ENCODE data around the gene MINDY4. TPM values are rescaled to one million over a fixed set of nuclear protein-coding genes. Genes with fewer than 3 reads are reported as not detected.

The MINDY4 gene
- total RNA-seq, 1 donor from 2014 or later = 20.1 TPM

DNA sequence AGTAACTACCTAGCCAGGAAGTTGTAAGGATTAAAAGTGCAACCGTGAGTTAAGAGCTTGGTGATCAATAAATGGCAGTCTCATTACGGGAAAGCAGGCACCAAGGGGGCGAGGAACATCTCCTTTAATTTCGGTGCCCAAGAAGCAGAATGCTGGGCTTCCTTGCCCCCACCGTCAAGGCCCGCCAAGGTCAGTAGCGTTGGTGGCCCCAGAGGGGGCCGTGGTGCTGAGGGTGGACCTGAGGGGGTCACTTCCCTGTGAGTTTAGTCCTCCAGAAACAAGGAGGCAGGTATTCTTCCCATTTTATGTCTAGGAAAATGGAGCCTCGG lies 408 bp upstream of the MINDY4 start:
- TF ChIP-seq, protein P1, sequence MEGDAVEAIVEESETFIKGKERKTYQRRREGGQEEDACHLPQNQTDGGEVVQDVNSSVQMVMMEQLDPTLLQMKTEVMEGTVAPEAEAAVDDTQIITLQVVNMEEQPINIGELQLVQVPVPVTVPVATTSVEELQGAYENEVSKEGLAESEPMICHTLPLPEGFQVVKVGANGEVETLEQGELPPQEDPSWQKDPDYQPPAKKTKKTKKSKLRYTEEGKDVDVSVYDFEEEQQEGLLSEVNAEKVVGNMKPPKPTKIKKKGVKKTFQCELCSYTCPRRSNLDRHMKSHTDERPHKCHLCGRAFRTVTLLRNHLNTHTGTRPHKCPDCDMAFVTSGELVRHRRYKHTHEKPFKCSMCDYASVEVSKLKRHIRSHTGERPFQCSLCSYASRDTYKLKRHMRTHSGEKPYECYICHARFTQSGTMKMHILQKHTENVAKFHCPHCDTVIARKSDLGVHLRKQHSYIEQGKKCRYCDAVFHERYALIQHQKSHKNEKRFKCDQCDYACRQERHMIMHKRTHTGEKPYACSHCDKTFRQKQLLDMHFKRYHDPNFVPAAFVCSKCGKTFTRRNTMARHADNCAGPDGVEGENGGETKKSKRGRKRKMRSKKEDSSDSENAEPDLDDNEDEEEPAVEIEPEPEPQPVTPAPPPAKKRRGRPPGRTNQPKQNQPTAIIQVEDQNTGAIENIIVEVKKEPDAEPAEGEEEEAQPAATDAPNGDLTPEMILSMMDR (IDR thresholded peaks at IDR 0.05) = no peak
- DNase-seq (no peak), ATAC-seq (no peak)
- Histone ChIP-seq H3K27me3 (no peaks in the 10 kb centered on the region), H3K9me3 (no peaks in the 10 kb centered on the region), H3K36me3 (no peaks in the 10 kb centered on the region), H3K27ac (peak overlapping the region; percentile 89), H3K4me1 (peaks cover 19% of the 10 kb centered on the region), H3K4me3 (peak overlapping the region; percentile 91)
- intact Hi-C loops (cut with DNase I) = no loop called here

DNA sequence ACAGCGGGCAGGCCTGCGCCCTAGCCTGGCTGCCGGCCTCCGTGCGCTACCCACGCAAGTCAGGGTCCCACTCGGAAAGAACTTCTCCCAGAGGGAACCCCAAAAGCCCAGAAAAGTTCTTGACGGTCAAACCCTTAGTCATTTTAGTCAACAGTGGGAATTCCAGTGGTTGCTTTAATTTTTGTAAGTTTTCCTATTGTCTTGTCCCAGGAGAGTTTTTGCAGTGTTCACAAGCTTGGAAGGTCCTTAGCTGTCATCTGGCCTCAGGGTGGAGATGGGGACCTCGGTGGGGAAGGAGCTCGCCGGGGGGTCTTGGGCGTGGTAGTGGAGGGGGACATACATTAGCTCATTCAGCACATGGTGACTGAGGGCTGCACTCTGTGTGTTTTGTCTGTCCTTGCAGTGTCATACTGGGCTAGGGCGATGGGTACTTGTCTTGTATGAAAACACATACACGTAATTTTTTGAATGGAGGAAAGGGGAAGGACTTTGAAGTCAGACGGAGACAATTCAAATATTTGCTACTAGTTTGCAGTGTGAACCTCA lies 736 bp downstream of the MINDY4 start:
- no peaks in the 10 kb centered on the region for H3K27me3 ChIP-seq
- no peaks in the 10 kb centered on the region for H3K36me3 ChIP-seq
- peak overlapping the region; percentile 89 for H3K27ac ChIP-seq
- DNase-seq (no peak), ATAC-seq (no peak)
- TF ChIP-seq, protein P1 (IDR thresholded peaks at IDR 0.05) = no peak
- peak overlapping the region; percentile 91 for H3K4me3 ChIP-seq
- H3K9me3 ChIP-seq = no peaks in the 10 kb centered on the region
- peaks cover 17% of the 10 kb centered on the region for H3K4me1 ChIP-seq
- intact Hi-C loops (cut with DNase I) = no loop called here

DNA sequence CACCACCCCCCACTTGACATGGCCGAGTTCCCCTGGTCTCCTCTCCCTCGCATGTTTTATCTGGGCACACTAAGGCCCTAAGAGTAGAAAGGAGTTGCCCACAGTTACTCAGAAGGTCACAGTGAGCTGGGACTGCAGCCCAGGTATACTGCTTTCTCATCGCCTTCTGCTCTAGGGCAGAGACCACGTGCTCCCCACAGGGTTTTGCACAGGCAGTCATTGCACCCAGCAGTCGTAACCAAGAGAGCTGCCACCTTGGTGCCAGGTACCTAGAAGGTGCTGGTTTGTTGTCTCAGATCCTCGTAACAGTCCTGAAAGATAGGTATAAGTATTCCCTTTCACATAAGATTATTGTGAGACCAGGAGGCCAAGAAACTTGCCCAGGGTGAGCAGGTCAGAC lies 1.8 kb downstream of the MINDY4 start:
- H3K4me1 ChIP-seq = peaks cover 16% of the 10 kb centered on the region
- no peak for DNase-seq

DNA sequence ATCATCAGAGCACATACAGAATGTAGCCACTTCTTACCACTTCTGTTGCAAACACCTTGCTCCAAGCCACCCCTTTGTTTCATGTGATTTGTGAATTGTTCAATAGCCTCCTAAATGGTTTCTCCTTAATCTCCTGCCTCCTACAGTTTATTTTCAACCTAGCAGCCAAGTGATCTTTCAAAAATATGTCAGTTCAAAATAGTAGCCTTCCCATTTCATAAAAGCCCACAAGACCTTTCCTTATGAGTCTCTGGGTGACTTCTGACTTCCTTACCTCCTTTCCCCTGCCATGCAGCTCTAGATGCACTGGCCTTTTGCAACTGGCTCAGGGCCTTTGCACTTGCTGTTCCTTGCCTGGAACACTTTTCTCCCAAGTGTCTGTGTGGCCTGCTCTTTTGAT lies 4.8 kb downstream of the MINDY4 start:
- Histone ChIP-seq H3K36me3 (peaks cover 13% of the 10 kb centered on the region), H3K4me3 (no peak overlapping the region), H3K4me1 (peaks cover 11% of the 10 kb centered on the region), H3K27ac (no peak overlapping the region), H3K9me3 (no peaks in the 10 kb centered on the region), H3K27me3 (no peaks in the 10 kb centered on the region)
- no peak for ATAC-seq
- TF ChIP-seq, protein P1 (IDR thresholded peaks at IDR 0.05) = no peak
- no peak for DNase-seq
- intact Hi-C loops (cut with DNase I) = no loop called here

More for the DNA sequence above, 1.8 kb downstream of the MINDY4 start:
- Histone ChIP-seq H3K27me3 (no peaks in the 10 kb centered on the region), H3K9me3 (no peaks in the 10 kb centered on the region), H3K27ac (no peak overlapping the region), H3K36me3 (no peaks in the 10 kb centered on the region), H3K4me3 (no peak overlapping the region)
- intact Hi-C loops (cut with DNase I) = no loop called here
- no peak for ATAC-seq
- TF ChIP-seq, protein P1 (IDR thresholded peaks at IDR 0.05) = no peak

DNA sequence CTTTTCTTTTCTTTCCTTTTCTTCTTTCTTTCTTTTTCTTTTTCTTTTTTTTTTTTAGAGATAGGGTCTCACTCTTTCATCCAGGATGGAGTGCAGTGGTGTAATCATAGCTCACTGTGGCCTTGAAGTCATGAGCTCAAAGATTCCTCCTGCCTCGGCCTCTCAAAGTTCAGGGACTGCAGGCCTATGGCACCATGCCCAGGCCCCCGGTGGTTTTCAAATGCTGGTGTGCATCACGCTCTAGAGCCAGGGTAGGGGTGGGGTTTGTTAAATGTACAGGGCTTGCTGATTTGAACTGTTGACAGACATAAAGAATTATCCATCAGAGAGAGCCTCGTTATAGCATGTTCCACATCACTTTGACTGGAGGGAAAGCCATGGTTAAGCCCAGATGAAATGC lies 5.8 kb downstream of the MINDY4 start:
- no peak for ATAC-seq
- Histone ChIP-seq H3K27ac (no peak overlapping the region), H3K4me3 (no peak overlapping the region), H3K9me3 (no peaks in the 10 kb centered on the region), H3K4me1 (peaks cover 9% of the 10 kb centered on the region), H3K27me3 (no peaks in the 10 kb centered on the region), H3K36me3 (peaks cover 22% of the 10 kb centered on the region)
- TF ChIP-seq, protein P1 (IDR thresholded peaks at IDR 0.05) = no peak
- DNase-seq = no peak
- intact Hi-C loops (cut with DNase I) = no loop called here

Measured in upper lobe of right lung (tissue), 1 donor.